ENCODE data around the gene USP2.

Gene USP2

GRCh38 chr11:119375337-119376196 is 5.9 kb downstream of the USP2 start:
- DNase-seq: no peak

- DNase-seq: no peak
Observed at GRCh38 chr11:119374632-119375336, 6.7 kb downstream of the USP2 start.

- DNase-seq: peak in 1 of 2 experiments; percentile 37
Observed at GRCh38 chr11:119373921-119374631, 7.4 kb downstream of the USP2 start.

GRCh38 chr11:119373059-119373920 is 8.2 kb downstream of the USP2 start:
- no peak for DNase-seq

- DNase-seq: no peak
Observed at GRCh38 chr11:119372260-119373058, 9.0 kb downstream of the USP2 start.

- DNase-seq: no peak
Observed at GRCh38 chr11:119371778-119372182, 9.7 kb downstream of the USP2 start.

- DNase-seq: no peak
Observed at GRCh38 chr11:119371067-119371601, 10.4 kb downstream of the USP2 start.

GRCh38 chr11:119370486-119371046 is 10.9 kb downstream of the USP2 start:
- no peak for DNase-seq

- DNase-seq: no peak
Observed at GRCh38 chr11:119369132-119369925, 12.2 kb downstream of the USP2 start.

GRCh38 chr11:119368121-119369034 is 13.1 kb downstream of the USP2 start:
- DNase-seq: no peak

- no peak for DNase-seq
Observed at GRCh38 chr11:119367661-119368120, 13.8 kb downstream of the USP2 start.

GRCh38 chr11:119366690-119367620 is 14.5 kb downstream of the USP2 start:
- no peak for DNase-seq

GRCh38 chr11:119365071-119365591 is 16.4 kb downstream of the USP2 start:
- no peak for DNase-seq

GRCh38 chr11:119363851-119364590 is 17.5 kb downstream of the USP2 start:
- DNase-seq: no peak

- no peak for DNase-seq
Observed at GRCh38 chr11:119363081-119363850, 18.2 kb downstream of the USP2 start.

GRCh38 chr11:119362741-119363080 is 18.8 kb downstream of the USP2 start:
- DNase-seq: peak in 1 of 2 experiments; percentile 59

All from cerebellar nuclear complex (tissue), 1 donor.